WTC11 (cell line): ENCODE results near the gene ZNF668. TPM values are rescaled to one million over a fixed set of nuclear protein-coding genes. Genes with fewer than 3 reads are reported as not detected.

Experiments
- ATAC-seq: fragments of 200-7000 bp; cut with Tn5 transposase; 2 replicates; pipeline ENCODE4 v1.10.0; 2021; ENCODE audit warnings: mild to moderate bottlenecking, moderate library complexity
- CTCF ChIA-PET: fragments of 300-600 bp; sonication (Branson Sonifier 250); formaldehyde crosslinking; loops from one replicate; lab custom pipeline; 2021; ENCODE audit warnings: antibody characterized with exemption; lab: Charles Lee
- POLR2A ChIA-PET: fragments of 350-600 bp; sonication (Branson Sonifier 250); formaldehyde crosslinking; loops from one replicate; lab custom pipeline; 2021; ENCODE audit warnings: antibody characterized with exemption; lab: Charles Lee
- DNase-seq: peaks from one replicate; pipeline ENCODE4 v3.0.0; 2021; ENCODE audit warnings: low spot score
- H3K27ac Mint-ChIP-seq: 2 replicates; pipeline ENCODE4 v1.8.0; 2021; ENCODE audit warnings: mixed read lengths
- H3K27me3 Mint-ChIP-seq: 2 replicates; pipeline ENCODE4 v1.8.0; 2021; ENCODE audit warnings: low read depth, mild to moderate bottlenecking, moderate library complexity, mixed read lengths
- H3K36me3 Mint-ChIP-seq: 2 replicates; pipeline ENCODE4 v1.8.0; 2021; ENCODE audit warnings: mixed read lengths
- H3K4me1 Mint-ChIP-seq: 2 replicates; pipeline ENCODE4 v1.8.0; 2022; ENCODE audit warnings: mixed read lengths
- H3K4me3 Mint-ChIP-seq: 2 replicates; pipeline ENCODE4 v1.8.0; 2021; ENCODE audit warnings: mild to moderate bottlenecking, moderate library complexity, mixed read lengths
- H3K9me3 Mint-ChIP-seq: 2 replicates; pipeline ENCODE4 v1.8.0; 2021; ENCODE audit warnings: mixed read lengths
- CBFB ChIP-seq: sonication (generic); formaldehyde crosslinking; IDR thresholded peaks from 2 replicates; pipeline ENCODE4 v1.8.1; 2022; ENCODE audit warnings: mild to moderate bottlenecking, low read depth, missing genetic modification reagents
- CREM ChIP-seq: sonication (generic); formaldehyde crosslinking; IDR thresholded peaks from 2 replicates; pipeline ENCODE4 v1.8.1; 2022; ENCODE audit warnings: mild to moderate bottlenecking, missing genetic modification reagents, moderate library complexity
- ESRRA ChIP-seq: sonication (generic); formaldehyde crosslinking; IDR thresholded peaks from 2 replicates; pipeline ENCODE4 v1.8.1; 2022; ENCODE audit warnings: mild to moderate bottlenecking, missing genetic modification reagents, borderline replicate concordance
- FOXK1 ChIP-seq: sonication (generic); formaldehyde crosslinking; IDR thresholded peaks from 2 replicates; pipeline ENCODE4 v1.8.0; 2022; ENCODE audit warnings: mild to moderate bottlenecking, moderate library complexity, missing genetic modification reagents
- FOXP1 ChIP-seq: sonication (generic); formaldehyde crosslinking; IDR thresholded peaks from 2 replicates; pipeline ENCODE4 v1.8.0; 2022; ENCODE audit warnings: missing genetic modification reagents, mild to moderate bottlenecking, moderate library complexity, borderline replicate concordance
- GRHL2 ChIP-seq: fragments of 250-450 bp; sonication (Bioruptor Pico); IDR thresholded peaks from 2 replicates; pipeline ENCODE4 v1.8.0; 2022; ENCODE audit warnings: mild to moderate bottlenecking, moderate library complexity; ENCODE audit not compliant: insufficient replicate concordance, severe bottlenecking
- JAZF1 ChIP-seq: fragments of 250-450 bp; sonication (Bioruptor Pico); IDR thresholded peaks from 2 replicates; pipeline ENCODE4 v1.9.0; 2021; ENCODE audit warnings: moderate library complexity, mild to moderate bottlenecking, inconsistent platforms
- NFE2L1 ChIP-seq: sonication (generic); formaldehyde crosslinking; IDR thresholded peaks from 2 replicates; pipeline ENCODE4 v1.8.1; 2023; ENCODE audit warnings: missing genetic modification reagents
- NFYB ChIP-seq: sonication (generic); formaldehyde crosslinking; conservative IDR thresholded peaks from 2 replicates; pipeline ENCODE4 v1.8.0; 2022; ENCODE audit warnings: low read depth, missing genetic modification reagents
- NR3C1 ChIP-seq: sonication (generic); formaldehyde crosslinking; conservative IDR thresholded peaks from 2 replicates; pipeline ENCODE4 v1.8.1; 2023; ENCODE audit warnings: low read depth, mild to moderate bottlenecking, missing genetic modification reagents
- OVOL2 ChIP-seq: fragments of 250-450 bp; sonication (Bioruptor Pico); IDR thresholded peaks from 2 replicates; pipeline ENCODE4 v1.9.0; 2021; ENCODE audit warnings: mild to moderate bottlenecking, borderline replicate concordance
- PRRX2 ChIP-seq: fragments of 250-450 bp; sonication (Bioruptor Pico); IDR thresholded peaks from 2 replicates; pipeline ENCODE4 v1.8.0; 2021; ENCODE audit warnings: mild to moderate bottlenecking
- SP1 ChIP-seq: sonication (generic); formaldehyde crosslinking; conservative IDR thresholded peaks from 2 replicates; pipeline ENCODE4 v1.8.1; 2022; ENCODE audit warnings: missing genetic modification reagents
- TEAD1 ChIP-seq: sonication (generic); formaldehyde crosslinking; IDR thresholded peaks from 2 replicates; pipeline ENCODE4 v1.8.0; 2022; ENCODE audit warnings: mild to moderate bottlenecking, missing genetic modification reagents
- TP53 ChIP-seq: sonication (generic); formaldehyde crosslinking; IDR thresholded peaks from 2 replicates; pipeline ENCODE4 v1.8.1; 2023; ENCODE audit warnings: mild to moderate bottlenecking, missing genetic modification reagents
- ZNF281 ChIP-seq: sonication (generic); formaldehyde crosslinking; IDR thresholded peaks from 2 replicates; pipeline ENCODE4 v1.8.0; 2023; ENCODE audit warnings: mild to moderate bottlenecking, missing genetic modification reagents
- total RNA-seq: library from RNA; stranded (reverse); gene quantifications from 3 replicates; pipeline ENCODE4 v1.2.3, GENCODE V29; 2021
- TF ChIP-seq, protein P1 (sequence below): sonication (generic); formaldehyde crosslinking; IDR thresholded peaks from 2 replicates; pipeline ENCODE4 v1.8.1; 2023; ENCODE audit warnings: mild to moderate bottlenecking, missing genetic modification reagents
- TF ChIP-seq, protein P2 (sequence below): sonication (generic); formaldehyde crosslinking; IDR thresholded peaks from 2 replicates; pipeline ENCODE4 v1.8.0; 2022; ENCODE audit warnings: mild to moderate bottlenecking, missing genetic modification reagents
- TF ChIP-seq, protein P3 (sequence below): sonication (generic); formaldehyde crosslinking; IDR thresholded peaks from 2 replicates; pipeline ENCODE4 v1.8.1; 2022; ENCODE audit warnings: missing genetic modification reagents, borderline replicate concordance

The ZNF668 gene
- total RNA-seq, 1 experiment from 2014 or later, result 17.3 TPM

- TF ChIP-seq TEAD1 (CRISPR knock-in tag) (no peak), NR3C1 (CRISPR knock-in tag) (no peak), FOXK1 (CRISPR knock-in tag) (no peak)
- TF ChIP-seq, protein P1, sequence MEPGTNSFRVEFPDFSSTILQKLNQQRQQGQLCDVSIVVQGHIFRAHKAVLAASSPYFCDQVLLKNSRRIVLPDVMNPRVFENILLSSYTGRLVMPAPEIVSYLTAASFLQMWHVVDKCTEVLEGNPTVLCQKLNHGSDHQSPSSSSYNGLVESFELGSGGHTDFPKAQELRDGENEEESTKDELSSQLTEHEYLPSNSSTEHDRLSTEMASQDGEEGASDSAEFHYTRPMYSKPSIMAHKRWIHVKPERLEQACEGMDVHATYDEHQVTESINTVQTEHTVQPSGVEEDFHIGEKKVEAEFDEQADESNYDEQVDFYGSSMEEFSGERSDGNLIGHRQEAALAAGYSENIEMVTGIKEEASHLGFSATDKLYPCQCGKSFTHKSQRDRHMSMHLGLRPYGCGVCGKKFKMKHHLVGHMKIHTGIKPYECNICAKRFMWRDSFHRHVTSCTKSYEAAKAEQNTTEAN (CRISPR knock-in tag), result no peak
Measured at GRCh38 chr16:31087481-31087880, 13.4 kb upstream of the ZNF668 start (continued).

DNA sequence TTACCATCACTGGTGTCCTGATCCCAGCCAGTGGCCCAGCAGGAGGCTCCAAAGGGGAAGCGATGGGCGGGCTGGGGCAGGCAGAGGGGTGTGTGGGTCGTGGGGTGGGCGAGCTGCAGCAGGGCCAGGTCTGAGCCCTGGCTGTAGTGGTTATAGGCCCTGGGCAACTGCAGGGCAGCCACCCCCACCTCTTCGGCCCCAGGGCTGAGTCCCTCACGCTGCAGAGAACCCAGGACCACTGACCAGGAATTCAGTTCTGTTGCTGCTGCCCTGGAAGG lies 12.5 kb upstream of the ZNF668 start:
- TF ChIP-seq NFYB (CRISPR knock-in tag) (no peak), OVOL2 (CRISPR knock-in tag) (no peak), ZNF281 (CRISPR knock-in tag) (no peak), FOXP1 (CRISPR knock-in tag) (no peak), PRRX2 (no peak), TP53 (CRISPR knock-in tag) (no peak), CBFB (CRISPR knock-in tag) (no peak), GRHL2 (no peak), NFE2L1 (CRISPR knock-in tag) (no peak), SP1 (no peak), JAZF1 (CRISPR knock-in tag) (no peak), ESRRA (no peak), CREM (CRISPR knock-in tag) (no peak)
- TF ChIP-seq, protein P2, sequence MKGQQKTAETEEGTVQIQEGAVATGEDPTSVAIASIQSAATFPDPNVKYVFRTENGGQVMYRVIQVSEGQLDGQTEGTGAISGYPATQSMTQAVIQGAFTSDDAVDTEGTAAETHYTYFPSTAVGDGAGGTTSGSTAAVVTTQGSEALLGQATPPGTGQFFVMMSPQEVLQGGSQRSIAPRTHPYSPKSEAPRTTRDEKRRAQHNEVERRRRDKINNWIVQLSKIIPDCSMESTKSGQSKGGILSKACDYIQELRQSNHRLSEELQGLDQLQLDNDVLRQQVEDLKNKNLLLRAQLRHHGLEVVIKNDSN (CRISPR knock-in tag), result no peak
- TF ChIP-seq, protein P3, sequence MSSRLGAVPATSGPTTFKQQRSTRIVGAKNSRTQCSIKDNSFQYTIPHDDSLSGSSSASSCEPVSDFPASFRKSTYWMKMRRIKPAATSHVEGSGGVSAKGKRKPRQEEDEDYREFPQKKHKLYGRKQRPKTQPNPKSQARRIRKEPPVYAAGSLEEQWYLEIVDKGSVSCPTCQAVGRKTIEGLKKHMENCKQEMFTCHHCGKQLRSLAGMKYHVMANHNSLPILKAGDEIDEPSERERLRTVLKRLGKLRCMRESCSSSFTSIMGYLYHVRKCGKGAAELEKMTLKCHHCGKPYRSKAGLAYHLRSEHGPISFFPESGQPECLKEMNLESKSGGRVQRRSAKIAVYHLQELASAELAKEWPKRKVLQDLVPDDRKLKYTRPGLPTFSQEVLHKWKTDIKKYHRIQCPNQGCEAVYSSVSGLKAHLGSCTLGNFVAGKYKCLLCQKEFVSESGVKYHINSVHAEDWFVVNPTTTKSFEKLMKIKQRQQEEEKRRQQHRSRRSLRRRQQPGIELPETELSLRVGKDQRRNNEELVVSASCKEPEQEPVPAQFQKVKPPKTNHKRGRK (CRISPR knock-in tag), result no peak
- TF ChIP-seq, all 79 proteins: peak for 0
- ChIA-PET POLR2A (no interaction called here), CTCF (interaction anchor here (1.3 kb wide), 2 partner anchors 56 to 133 kb away, joined by 3 to 8 read pairs; no protein-coding TSS in a partner anchor)

More for the DNA sequence above, 12.5 kb upstream of the ZNF668 start:
- H3K27ac Mint-ChIP-seq, result no peak overlapping the region
- H3K4me3 Mint-ChIP-seq, result no peak overlapping the region
- H3K9me3 Mint-ChIP-seq, result no peaks in the 10 kb centered on the region
- no peaks in the 10 kb centered on the region for H3K4me1 Mint-ChIP-seq
- no peaks in the 10 kb centered on the region for H3K27me3 Mint-ChIP-seq
- peaks cover 15% of the 10 kb centered on the region for H3K36me3 Mint-ChIP-seq
- ATAC-seq (no peak), DNase-seq (no peak)
